ENCODE results near the gene B9D2. TPM values are rescaled to one million over a fixed set of nuclear protein-coding genes. Genes with fewer than 3 reads are reported as not detected.

B9D2 gene
- total RNA-seq, 4 donors from 2014 or later = 1.7 to 3.7 (median 2.5) TPM

DNA sequence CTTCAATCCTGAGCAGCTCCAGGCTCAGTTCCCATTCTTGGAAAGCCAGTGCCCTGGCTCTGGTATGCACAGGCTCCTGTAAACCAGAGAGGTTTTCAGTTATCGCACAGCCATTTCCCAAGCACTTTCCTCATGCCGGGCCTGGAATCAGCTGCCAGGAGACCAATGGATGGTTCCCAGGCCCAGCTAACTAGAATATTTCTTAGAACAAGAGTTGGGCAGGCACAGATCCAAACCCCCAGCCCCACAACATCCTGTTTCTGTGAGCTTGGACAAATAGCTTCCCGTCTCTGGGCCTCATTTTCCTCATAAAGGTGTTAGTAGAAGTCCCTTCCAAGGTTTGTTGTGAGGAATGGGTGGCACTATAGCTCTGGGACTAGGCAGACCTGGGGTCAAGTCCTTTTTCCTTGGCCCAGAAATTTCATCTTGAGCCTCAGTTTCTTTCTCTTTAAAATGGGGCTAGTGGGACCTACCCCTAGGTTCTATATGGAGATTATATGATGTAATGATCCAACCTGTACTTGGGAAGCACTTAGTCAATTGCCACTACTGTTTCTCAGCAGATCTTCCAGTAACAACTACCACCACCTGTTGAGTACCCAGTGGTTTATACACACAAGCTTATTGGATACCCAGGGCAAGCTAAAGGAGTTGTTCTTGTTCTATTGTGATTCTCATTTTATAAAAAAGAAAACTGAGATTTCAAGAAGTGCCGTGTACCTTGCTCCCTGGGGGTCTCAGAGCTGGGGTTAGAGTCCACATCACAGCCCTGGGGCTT, 59.1 kb downstream of the B9D2 start:
- DNase-seq (ENCODE audit: low spot score in 2 of 2) = no peak
- TF ChIP-seq, protein P1, sequence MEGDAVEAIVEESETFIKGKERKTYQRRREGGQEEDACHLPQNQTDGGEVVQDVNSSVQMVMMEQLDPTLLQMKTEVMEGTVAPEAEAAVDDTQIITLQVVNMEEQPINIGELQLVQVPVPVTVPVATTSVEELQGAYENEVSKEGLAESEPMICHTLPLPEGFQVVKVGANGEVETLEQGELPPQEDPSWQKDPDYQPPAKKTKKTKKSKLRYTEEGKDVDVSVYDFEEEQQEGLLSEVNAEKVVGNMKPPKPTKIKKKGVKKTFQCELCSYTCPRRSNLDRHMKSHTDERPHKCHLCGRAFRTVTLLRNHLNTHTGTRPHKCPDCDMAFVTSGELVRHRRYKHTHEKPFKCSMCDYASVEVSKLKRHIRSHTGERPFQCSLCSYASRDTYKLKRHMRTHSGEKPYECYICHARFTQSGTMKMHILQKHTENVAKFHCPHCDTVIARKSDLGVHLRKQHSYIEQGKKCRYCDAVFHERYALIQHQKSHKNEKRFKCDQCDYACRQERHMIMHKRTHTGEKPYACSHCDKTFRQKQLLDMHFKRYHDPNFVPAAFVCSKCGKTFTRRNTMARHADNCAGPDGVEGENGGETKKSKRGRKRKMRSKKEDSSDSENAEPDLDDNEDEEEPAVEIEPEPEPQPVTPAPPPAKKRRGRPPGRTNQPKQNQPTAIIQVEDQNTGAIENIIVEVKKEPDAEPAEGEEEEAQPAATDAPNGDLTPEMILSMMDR (IDR thresholded peaks at IDR 0.05) = no peak
- TF ChIP-seq POLR2A (IDR thresholded peaks at IDR 0.05) = no peak
- 84 to 89% methylated on average over 4 of the region's 4 CpGs for WGBS, 2 donors
- intact Hi-C loops (cut with DNase I; ENCODE audit: low total_unique reads) = loop anchor here (5.0 kb wide), 1 partner anchor 103 kb away; no protein-coding TSS in a partner anchor
- no peak overlapping the region for H3K4me3 ChIP-seq (ENCODE audit: low read depth, poor library complexity, severe bottlenecking)

Other genes starting within 250 kb of the B9D2 start
- not detected for gene CYP2F1, start 249.7 kb downstream of the B9D2 start, total RNA-seq
- 1 to 10 TPM in 3 of 4 donors, under 1 TPM in 1; 0.49 to 3.8 (median 1.9) TPM for gene CYP2S1, start 170.9 kb downstream of the B9D2 start, total RNA-seq
- gene AXL, start 144.9 kb downstream of the B9D2 start, total RNA-seq = 10 to 100 TPM; 17.3 to 86.2 (median 56.7) TPM
- 100 to 1,000 TPM; 130 to 196 (median 152) TPM for gene HNRNPUL1, start 99.8 kb downstream of the B9D2 start, total RNA-seq
- gene CCDC97, start 54.0 kb downstream of the B9D2 start, total RNA-seq = 10 to 100 TPM; 11.6 to 19.6 (median 13.7) TPM
- gene TGFB1, start 10.2 kb downstream of the B9D2 start, total RNA-seq = 10 to 100 TPM; 11.4 to 26.9 (median 22.2) TPM
- 100 to 1,000 TPM in 1 of 4 donors, 10 to 100 TPM in 3; 25.4 to 115 (median 54.9) TPM for gene TMEM91, start 12.4 kb upstream of the B9D2 start, total RNA-seq
- gene EXOSC5, start 33.2 kb upstream of the B9D2 start, total RNA-seq = 10 to 100 TPM; 28.6 to 34.5 (median 28.9) TPM
- 100 to 1,000 TPM in 1 of 4 donors, 10 to 100 TPM in 3; 64.3 to 116 (median 70.1) TPM for gene BCKDHA, start 33.7 kb upstream of the B9D2 start, total RNA-seq
- gene B3GNT8, start 63.2 kb upstream of the B9D2 start, total RNA-seq = 10 to 100 TPM in 3 of 4 donors, 1 to 10 TPM in 1; 9.2 to 33.3 (median 16.7) TPM
- 10 to 100 TPM; 34.8 to 49.8 (median 35.7) TPM for gene DMAC2, start 75.8 kb upstream of the B9D2 start, total RNA-seq
- not detected for gene ERICH4, start 79.0 kb upstream of the B9D2 start, total RNA-seq
- under 1 TPM in 1 of 4 donors, not detected in 3; 0.75 TPM for gene CEACAM21, start 212.0 kb upstream of the B9D2 start, total RNA-seq